Peyer's patch (tissue), 4 donors: Measurements from ENCODE around the gene MAT1A.
"Not testable (repeated sequence)": the region's sequence is repeated elsewhere in the genome, so short reads cannot be mapped to it uniquely, and the experiment has no call there.

Source experiments
- POLR2A ChIP-seq, 2 donors: fragments of 450-650 bp; IDR thresholded peaks; one replicate each; pipeline ENCODE4 v1.5.1; 2017; ENCODE audit warnings: antibody characterized with exemption in 2 of 2, mild to moderate bottlenecking in 2 of 2, moderate library complexity in 2 of 2
- TF ChIP-seq, protein P1 (sequence below), 6 experiments: fragments of 450-650 bp in 4 of 6; fragments of 200-600 bp in 2 of 6; sonication (generic) in 1 of 6; IDR thresholded peaks; one replicate each; pipeline ENCODE4 v1.5.1; 2017 to 2019; ENCODE audit warnings: antibody characterized with exemption in 6 of 6, mild to moderate bottlenecking in 3 of 6, moderate library complexity in 1 of 6

GRCh38 chr10:80305989-80306388 is 16.5 kb upstream of the MAT1A start:
- TF ChIP-seq, protein P1, sequence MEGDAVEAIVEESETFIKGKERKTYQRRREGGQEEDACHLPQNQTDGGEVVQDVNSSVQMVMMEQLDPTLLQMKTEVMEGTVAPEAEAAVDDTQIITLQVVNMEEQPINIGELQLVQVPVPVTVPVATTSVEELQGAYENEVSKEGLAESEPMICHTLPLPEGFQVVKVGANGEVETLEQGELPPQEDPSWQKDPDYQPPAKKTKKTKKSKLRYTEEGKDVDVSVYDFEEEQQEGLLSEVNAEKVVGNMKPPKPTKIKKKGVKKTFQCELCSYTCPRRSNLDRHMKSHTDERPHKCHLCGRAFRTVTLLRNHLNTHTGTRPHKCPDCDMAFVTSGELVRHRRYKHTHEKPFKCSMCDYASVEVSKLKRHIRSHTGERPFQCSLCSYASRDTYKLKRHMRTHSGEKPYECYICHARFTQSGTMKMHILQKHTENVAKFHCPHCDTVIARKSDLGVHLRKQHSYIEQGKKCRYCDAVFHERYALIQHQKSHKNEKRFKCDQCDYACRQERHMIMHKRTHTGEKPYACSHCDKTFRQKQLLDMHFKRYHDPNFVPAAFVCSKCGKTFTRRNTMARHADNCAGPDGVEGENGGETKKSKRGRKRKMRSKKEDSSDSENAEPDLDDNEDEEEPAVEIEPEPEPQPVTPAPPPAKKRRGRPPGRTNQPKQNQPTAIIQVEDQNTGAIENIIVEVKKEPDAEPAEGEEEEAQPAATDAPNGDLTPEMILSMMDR (IDR thresholded peaks at IDR 0.05) = not testable (repeated sequence)
- TF ChIP-seq POLR2A (IDR thresholded peaks at IDR 0.05) = not testable (repeated sequence)
